HCT116 (cell line): ENCODE results near the gene GRIA4. TPM values are rescaled to one million over a fixed set of nuclear protein-coding genes. Genes with fewer than 3 reads are reported as not detected.

Experiments used
- ATAC-seq: fragments of 200-7000 bp; cut with Tn5 transposase; 2 replicates; pipeline ENCODE4 v1.9.1; 2020; ENCODE audit warnings: mild to moderate bottlenecking, moderate library complexity
- BruUV-seq: library from RNA; stranded (reverse); fragments of 400-500 nt; replicated peaks from 2 replicates; lab custom pipeline; 2021; lab: Mats Ljungman, UMichigan
- CTCF ChIA-PET: fragments of 300-600 bp; sonication (Branson Sonifier 250); formaldehyde crosslinking; loops from one replicate; lab custom pipeline; 2021; ENCODE audit warnings: antibody characterized with exemption; lab: Charles Lee
- POLR2A ChIA-PET: fragments of 300-600, 350-600 bp; sonication (Branson Sonifier 250); formaldehyde crosslinking; loops from one replicate; lab custom pipeline; 2021; ENCODE audit warnings: antibody characterized with exemption; lab: Charles Lee
- RAD21 ChIA-PET, 2 experiments: fragments of 300-600 bp; sonication (Branson Sonifier 250); formaldehyde crosslinking; loops; one replicate each; lab custom pipeline; 2023; ENCODE audit warnings: low total read pairs in 2 of 2; ENCODE audit not compliant: uncharacterized antibody in 2 of 2, unreplicated experiment in 2 of 2, low non-redundant PET in 1 of 2; lab: Charles Lee
- DNase-seq: peaks from one replicate; pipeline ENCODE4 v3.0.0-alpha.2; 2010; ENCODE audit warnings: low read depth, low spot score
- H2AFZ ChIP-seq: fragments of 200-600 bp; shearing (Covaris generic), sonication (generic); 2 replicates; pipeline ENCODE4 v1.6.1; 2017; ENCODE audit warnings: low read depth, mixed run types, mixed read lengths, antibody characterized with exemption, low read length; ENCODE audit not compliant: poor library complexity, severe bottlenecking
- H3K27ac ChIP-seq: 2 replicates; pipeline ENCODE4 v1.5.1; 2012; ENCODE audit warnings: low read depth, low read length
- H3K27me3 ChIP-seq: fragments of 200-600 bp; sonication (generic); 2 replicates; pipeline ENCODE4 v1.6.1; 2016; ENCODE audit warnings: mixed run types, low read length, mixed read lengths; ENCODE audit not compliant: insufficient read depth
- H3K36me3 ChIP-seq, 2 experiments: fragments of 200-500 bp in 1 of 2; fragments of 200-600 bp in 1 of 2; sonication (Bioruptor generic) in 1 of 2; sonication (generic) in 1 of 2; 2 replicates each; pipeline versions ENCODE4 v1.5.1 to v1.6.1; 2014 to 2016; ENCODE audit warnings: low read length in 2 of 2, inconsistent platforms in 1 of 2, mixed read lengths in 1 of 2, mixed run types in 1 of 2; ENCODE audit not compliant: insufficient read depth in 2 of 2, control insufficient read depth in 1 of 2
- H3K4me1 ChIP-seq, 2 experiments: fragments of 200-600 bp in 1 of 2; sonication (generic) in 1 of 2; 2 replicates each; pipeline versions ENCODE4 v1.5.1 to v1.6.1; 2012 to 2017; ENCODE audit warnings: low read length in 2 of 2, inconsistent platforms in 1 of 2, mild to moderate bottlenecking in 1 of 2, mixed read lengths in 1 of 2, mixed run types in 1 of 2, moderate library complexity in 1 of 2; ENCODE audit not compliant: insufficient read depth in 2 of 2, control insufficient read depth in 1 of 2
- H3K4me2 ChIP-seq: fragments of 200-600 bp; sonication (generic); 2 replicates; pipeline ENCODE4 v1.6.1; 2017; ENCODE audit warnings: mixed run types, low read length, mixed read lengths
- H3K4me3 ChIP-seq, 2 experiments: fragments of 200-600 bp in 1 of 2; sonication (generic) in 1 of 2; replicated peaks in 1 of 2; 2 replicates each; pipeline ENCODE4 v1.5.1; 2011 to 2016; ENCODE audit warnings: low read length in 2 of 2, control low read depth in 1 of 2, low read depth in 1 of 2, mild to moderate bottlenecking in 1 of 2, mixed read lengths in 1 of 2, mixed run types in 1 of 2
- H3K79me2 ChIP-seq: fragments of 200-600 bp; sonication (generic); 2 replicates; pipeline ENCODE4 v1.6.1; 2017; ENCODE audit warnings: mild to moderate bottlenecking, mixed run types, low read length, moderate library complexity, mixed read lengths; ENCODE audit not compliant: insufficient read depth
- H3K9ac ChIP-seq: fragments of 200-600 bp; sonication (generic); 2 replicates; pipeline ENCODE4 v1.6.1; 2016; ENCODE audit warnings: low read length, mixed read lengths
- H3K9me2 ChIP-seq: fragments of 200-600 bp; sonication (generic), shearing (Covaris generic); 2 replicates; pipeline ENCODE4 v1.6.1; 2017; ENCODE audit warnings: mixed run types, mild to moderate bottlenecking, moderate library complexity; ENCODE audit not compliant: insufficient read depth
- H3K9me3 ChIP-seq, 2 experiments: fragments of 200-500 bp in 1 of 2; fragments of 200-600 bp in 1 of 2; sonication (Bioruptor generic) in 1 of 2; sonication (generic) in 1 of 2; 2 replicates each; pipeline ENCODE4 v1.6.1; 2014 to 2017; ENCODE audit warnings: low read length in 2 of 2, mixed read lengths in 2 of 2, inconsistent platforms in 1 of 2, low read depth in 1 of 2, mild to moderate bottlenecking in 1 of 2, mixed run types in 1 of 2, moderate library complexity in 1 of 2; ENCODE audit not compliant: control insufficient read depth in 1 of 2, insufficient read depth in 1 of 2
- H4K20me1 ChIP-seq: fragments of 200-600 bp; sonication (generic), shearing (Covaris generic); 2 replicates; pipeline ENCODE4 v1.6.1; 2017; ENCODE audit warnings: mixed run types, mild to moderate bottlenecking, moderate library complexity; ENCODE audit not compliant: insufficient read depth
- ATF3 ChIP-seq: IDR thresholded peaks from 2 replicates; pipeline ENCODE4 v1.6.1; 2012
- CEBPB ChIP-seq: IDR thresholded peaks from 2 replicates; pipeline ENCODE4 v1.6.1; 2012; ENCODE audit warnings: low read depth
- CTCF ChIP-seq, 3 experiments: fragments of 200-600 bp in 1 of 3; sonication (generic) in 1 of 3; IDR thresholded peaks in 2 of 3; conservative IDR thresholded peaks in 1 of 3; 2 replicates each; pipeline ENCODE4 v1.5.1; 2012 to 2017; ENCODE audit warnings: low read depth in 2 of 3, low read length in 2 of 3, antibody characterized with exemption in 1 of 3, borderline replicate concordance in 1 of 3, control low read depth in 1 of 3, mild to moderate bottlenecking in 1 of 3, mixed read lengths in 1 of 3, mixed run types in 1 of 3, moderate library complexity in 1 of 3; ENCODE audit not compliant: insufficient read depth in 1 of 3
- ELF1 ChIP-seq: IDR thresholded peaks from 2 replicates; pipeline ENCODE4 v1.6.1; 2012; ENCODE audit warnings: low read depth, borderline replicate concordance
- EZH2 ChIP-seq: fragments of 200-600 bp; sonication (generic); IDR thresholded peaks from 2 replicates; pipeline ENCODE4 v1.6.1; 2017; ENCODE audit warnings: antibody characterized with exemption, mixed run types
- POLR2A ChIP-seq: IDR thresholded peaks from 2 replicates; pipeline ENCODE4 v1.7.0; 2011; ENCODE audit warnings: borderline replicate concordance; ENCODE audit not compliant: insufficient read depth, insufficient read length; ENCODE audit errors: extremely low read depth
- RAD21 ChIP-seq: IDR thresholded peaks from 2 replicates; pipeline ENCODE4 v1.6.1; 2012; ENCODE audit warnings: low read depth, mild to moderate bottlenecking
- SIN3A ChIP-seq: IDR thresholded peaks from 2 replicates; pipeline ENCODE4 v1.6.1; 2012; ENCODE audit warnings: low read depth
- SRF ChIP-seq: IDR thresholded peaks from 2 replicates; pipeline ENCODE4 v1.6.1; 2012; ENCODE audit warnings: low read depth
- YY1 ChIP-seq: IDR thresholded peaks from 2 replicates; pipeline ENCODE4 v1.6.1; 2011; ENCODE audit warnings: low read length, low read depth, moderate library complexity, mild to moderate bottlenecking; ENCODE audit not compliant: insufficient replicate concordance; ENCODE audit errors: extremely low read depth
- ZBTB33 ChIP-seq: IDR thresholded peaks from 2 replicates; pipeline ENCODE4 v1.6.1; 2011; ENCODE audit warnings: mild to moderate bottlenecking, low read length, moderate library complexity; ENCODE audit not compliant: insufficient replicate concordance; ENCODE audit errors: extremely low read depth
- intact Hi-C: fragments of 100-400 bp; cut with micrococcal nuclease; formaldehyde crosslinking; loops from 2 replicates; pipeline ENCODE4 v1.10.0; 2022
- total RNA-seq: library from RNA; stranded (reverse); gene quantifications from one replicate; pipeline ENCODE4 v1.2.1, GENCODE V29; 2021; ENCODE audit not compliant: unreplicated experiment

GRIA4 gene
- total RNA-seq, 1 experiment from 2014 or later = not detected

GRCh38 chr11:105891685-105892084 lies 281.8 kb downstream of the GRIA4 start:
- Histone ChIP-seq H3K4me1 (no peaks in the 10 kb centered on the region), H3K27me3 (no peaks in the 10 kb centered on the region), H2AFZ (no peak overlapping the region), H3K79me2 (no peaks in the 10 kb centered on the region), H3K4me2 (no peak overlapping the region), H3K4me3 (no peak overlapping the region), H3K9me3 (no peaks in the 10 kb centered on the region), H3K9me2 (no peaks in the 10 kb centered on the region), H3K9ac (no peak overlapping the region)
- ATAC-seq (no peak), DNase-seq (no peak)
- intact Hi-C loops = no loop called here
- BruUV-seq = no TSS peak
- ChIA-PET RAD21 (no interaction called here), POLR2A (no interaction called here)
- TF ChIP-seq POLR2A (no peak), CTCF (IDR thresholded peaks at IDR 0.05 in 2 of 3, conservative IDR thresholded peaks at IDR 0.05 in 1 of 3; ENCODE audit: borderline replicate concordance in 1 of 3, insufficient read depth in 1 of 3, low read depth in 2 of 3, low read length in 2 of 3) (no peak), CEBPB (no peak), ATF3 (no peak), YY1 (no peak), RAD21 (no peak), SIN3A (no peak), ZBTB33 (no peak), EZH2 (no peak), SRF (no peak), ELF1 (no peak)
- TF ChIP-seq, all 23 proteins: peak for 0
- CTCF ChIA-PET = interaction anchor here (1.7 kb wide), 1 partner anchor 29 kb away, joined by 4 read pairs; no protein-coding TSS in a partner anchor
- no peaks in the 10 kb centered on the region for H3K36me3 ChIP-seq
- no peak overlapping the region for H3K27ac ChIP-seq
- H4K20me1 ChIP-seq = no peaks in the 10 kb centered on the region
